ENCODE measurements around the gene SGIP1.

The SGIP1 gene

GRCh38 chr1:66521721-66522365, 12.1 kb upstream of the SGIP1 start:
- DNase-seq, result no peak

GRCh38 chr1:66523562-66523961, 10.4 kb upstream of the SGIP1 start:
- no peak for DNase-seq

DNA sequence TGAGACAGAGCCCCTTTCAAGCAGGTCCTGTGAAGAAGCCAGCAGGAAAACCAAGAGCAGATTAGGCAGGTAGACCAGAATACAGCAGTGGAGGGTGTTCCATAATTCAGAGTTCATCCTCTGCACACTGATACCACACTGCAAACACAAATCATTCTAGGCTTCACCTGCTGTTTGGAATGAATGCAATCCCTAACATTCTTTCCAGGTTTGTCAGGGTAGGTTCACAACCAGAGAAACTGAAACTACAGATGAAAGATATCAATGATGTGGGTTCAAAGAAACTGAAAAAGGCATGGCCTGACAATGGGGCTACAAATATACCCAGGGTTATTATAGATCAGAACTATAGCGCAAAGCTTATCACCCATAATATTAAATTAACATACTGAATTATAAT, 8.9 kb upstream of the SGIP1 start:
- DNase-seq, result no peak

DNA sequence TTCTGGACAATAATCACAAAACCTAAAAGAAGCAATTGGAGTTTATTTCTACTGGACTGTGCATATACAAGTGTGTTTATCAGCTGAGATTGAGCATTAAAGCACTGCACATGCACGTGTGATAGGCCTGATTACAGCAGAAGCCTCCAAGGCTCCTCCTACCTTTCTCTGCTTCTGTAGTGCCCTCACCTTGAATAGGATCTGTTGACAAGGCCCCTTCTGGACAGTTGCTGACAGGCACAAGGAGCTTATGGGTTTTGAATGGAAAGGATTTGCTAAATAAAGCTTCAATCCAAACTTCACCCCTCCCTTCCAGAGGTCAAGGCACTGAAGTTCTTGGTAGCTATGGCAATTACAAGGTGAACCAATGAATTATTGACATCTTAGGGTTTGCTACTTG, 7.9 kb upstream of the SGIP1 start:
- DNase-seq, result no peak

DNA sequence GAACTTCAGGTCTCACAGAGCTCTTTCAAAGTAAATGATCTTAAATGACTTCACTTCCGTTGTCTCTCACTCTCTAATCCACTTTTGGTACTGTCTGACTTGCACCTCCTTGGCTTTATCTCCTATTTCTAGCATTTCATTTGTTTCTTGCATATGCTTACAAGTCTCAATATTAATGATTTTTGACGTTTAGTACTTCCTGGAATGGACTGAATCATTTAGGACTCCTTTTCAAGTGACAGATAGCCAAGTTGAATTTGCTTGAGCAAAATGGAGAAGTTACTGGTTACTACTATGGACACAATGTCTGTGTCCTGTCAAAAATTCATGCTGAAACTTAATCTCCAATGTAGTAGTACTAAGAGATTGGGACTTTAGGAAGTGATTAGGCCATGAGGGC, 7.0 kb upstream of the SGIP1 start:
- no peak for DNase-seq

DNA sequence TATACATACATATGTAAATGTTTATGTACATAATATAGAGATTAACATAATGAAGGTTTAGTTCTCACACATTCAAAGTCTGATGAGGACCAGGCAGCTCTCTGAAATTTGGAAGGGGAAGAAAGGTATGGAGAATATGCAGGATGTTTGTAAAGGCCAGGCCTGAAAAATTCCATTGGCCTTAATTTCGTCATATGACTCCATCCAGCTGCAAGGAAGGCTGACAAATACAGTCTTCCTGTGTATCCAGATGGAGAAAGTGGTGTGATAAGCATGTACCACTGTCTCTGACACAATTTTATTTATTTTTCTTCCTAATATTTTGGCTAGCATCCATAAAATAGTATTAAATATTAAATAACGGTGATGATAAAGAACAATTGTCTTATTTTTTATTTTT, 6.3 kb upstream of the SGIP1 start:
- DNase-seq, result no peak

DNA sequence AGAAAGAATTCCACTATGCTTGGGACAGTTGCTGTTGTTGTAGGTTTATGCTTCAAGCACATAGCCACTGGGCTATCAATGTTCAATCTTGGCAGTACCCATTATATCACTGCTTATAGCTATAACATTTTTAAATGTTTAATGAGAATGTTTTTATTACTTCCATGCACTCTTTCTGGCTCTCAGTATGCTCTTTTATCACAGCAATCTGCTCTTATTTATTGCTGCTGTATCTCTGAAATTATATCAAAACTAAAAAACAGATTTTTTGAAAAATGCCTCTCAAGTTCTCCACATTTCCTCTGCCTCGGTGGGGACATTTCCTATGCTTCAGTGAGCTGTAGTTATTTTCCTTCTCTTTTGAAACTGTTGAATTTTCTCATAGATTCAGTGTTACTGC, 5.4 kb upstream of the SGIP1 start:
- DNase-seq, result no peak

GRCh38 chr1:66532214-66532613, 1.7 kb upstream of the SGIP1 start:
- DNase-seq, result no peak

- DNase-seq, result no peak
Measured at GRCh38 chr1:66532798-66533783, 862 bp upstream of the SGIP1 start.

GRCh38 chr1:66535061-66535460, 1.1 kb downstream of the SGIP1 start:
- DNase-seq, result no peak

- no peak for DNase-seq
Measured at GRCh38 chr1:66535853-66536252, 1.9 kb downstream of the SGIP1 start.

DNA sequence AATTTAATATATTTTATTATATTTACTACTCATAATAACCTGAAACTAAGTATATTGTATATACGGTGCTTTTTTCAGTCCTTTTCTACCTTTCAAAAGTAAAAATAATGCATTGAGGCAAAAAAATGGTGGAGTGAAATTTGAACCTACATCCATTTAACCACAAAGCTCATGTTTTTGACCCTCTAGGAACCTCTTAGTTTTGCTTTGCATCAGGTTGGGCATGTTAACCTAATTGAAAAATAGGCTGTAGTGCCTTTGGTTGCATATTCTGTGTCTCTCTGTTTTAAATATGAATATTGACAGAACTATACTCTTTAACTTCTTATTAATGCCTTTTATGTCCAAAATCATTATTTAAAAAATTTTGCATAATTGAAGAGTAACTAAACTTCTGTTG, 3.8 kb downstream of the SGIP1 start:
- no peak for DNase-seq

DNA sequence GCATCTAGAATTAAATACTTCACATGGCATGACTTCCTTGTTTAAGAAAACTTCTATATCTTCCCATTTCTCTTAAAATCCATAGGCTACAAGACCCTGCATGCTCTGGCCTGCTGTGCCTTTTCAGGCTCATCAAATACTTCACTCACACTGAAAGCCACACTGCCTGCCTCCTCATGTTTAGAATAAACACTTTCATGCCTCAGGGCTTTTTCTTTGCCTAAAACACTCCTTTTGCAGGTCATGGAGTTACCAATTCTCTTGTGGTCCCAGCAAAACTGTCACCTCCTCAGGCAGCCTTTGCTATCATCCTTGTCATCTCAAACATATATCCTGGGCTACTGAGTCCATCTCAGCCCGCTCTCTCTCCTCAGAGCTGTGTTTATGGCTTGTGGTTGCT, 5.5 kb downstream of the SGIP1 start:
- no peak for DNase-seq

GRCh38 chr1:66540434-66541032, 6.6 kb downstream of the SGIP1 start:
- DNase-seq, result no peak

DNA sequence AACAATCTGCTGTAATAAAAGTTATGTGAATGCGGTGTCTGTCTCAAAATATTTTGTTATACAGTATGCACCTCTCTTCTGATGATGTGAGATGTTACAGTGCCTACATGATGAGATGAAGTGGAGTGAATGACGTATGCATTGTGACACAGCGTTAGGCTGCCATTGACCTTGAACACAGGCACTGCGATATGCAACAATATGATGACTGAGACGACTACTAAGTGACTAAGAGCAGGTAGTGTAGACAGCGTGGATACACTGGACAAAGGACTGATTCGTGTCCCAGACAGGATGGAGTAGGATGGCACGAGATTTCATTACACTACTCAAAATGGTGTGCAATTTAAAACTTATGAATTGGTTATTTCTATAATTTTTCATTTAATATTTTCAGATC, 8.4 kb downstream of the SGIP1 start:
- DNase-seq, result no peak

GRCh38 chr1:66542811-66543767, 9.1 kb downstream of the SGIP1 start:
- DNase-seq, result no peak

GRCh38 chr1:66546047-66546810, 12.3 kb downstream of the SGIP1 start:
- peak; percentile 89 for DNase-seq

DNA sequence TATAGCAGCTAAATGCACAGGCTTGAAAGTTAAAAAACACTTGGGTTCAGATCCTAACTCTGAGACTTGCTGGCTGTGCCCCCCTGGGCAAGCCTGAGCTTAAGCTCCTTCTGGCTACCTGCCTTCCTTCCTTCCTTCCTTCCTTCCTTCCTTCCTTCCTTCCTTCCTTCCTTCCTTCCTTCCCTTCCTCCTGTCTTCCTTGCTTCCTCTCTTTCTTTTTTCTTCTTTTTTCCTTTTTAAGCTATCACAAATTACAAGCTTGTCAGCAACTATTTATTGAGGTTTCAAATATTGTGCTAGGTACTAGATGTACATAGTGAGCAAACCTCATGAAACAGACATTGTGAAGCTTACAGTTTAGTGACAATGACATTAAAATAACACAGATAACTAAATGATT, 15.1 kb downstream of the SGIP1 start:
- DNase-seq, result no peak

DNA sequence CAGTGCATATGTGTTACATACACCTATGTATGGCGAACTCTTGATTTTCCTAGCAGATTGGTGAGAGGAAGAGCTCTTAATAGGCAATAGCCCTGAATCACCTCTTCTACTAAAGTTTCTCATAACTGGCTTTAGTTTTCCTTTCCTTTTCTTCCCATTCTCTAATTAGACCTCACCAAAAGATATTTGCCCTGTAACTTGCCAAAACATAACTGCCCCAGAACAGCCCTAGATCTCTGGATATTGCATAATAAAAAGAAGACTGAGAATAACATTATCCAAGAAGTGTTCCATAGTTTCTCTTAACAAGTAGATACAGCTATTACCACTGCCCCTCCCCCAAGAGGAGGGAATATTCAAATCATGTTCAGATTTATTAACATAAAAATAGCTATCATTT, 16.3 kb downstream of the SGIP1 start:
- no peak for DNase-seq

GRCh38 chr1:66552287-66552686, 18.3 kb downstream of the SGIP1 start:
- DNase-seq, result no peak

GRCh38 chr1:66552829-66553228, 18.9 kb downstream of the SGIP1 start:
- DNase-seq, result peak; percentile 81

DNA sequence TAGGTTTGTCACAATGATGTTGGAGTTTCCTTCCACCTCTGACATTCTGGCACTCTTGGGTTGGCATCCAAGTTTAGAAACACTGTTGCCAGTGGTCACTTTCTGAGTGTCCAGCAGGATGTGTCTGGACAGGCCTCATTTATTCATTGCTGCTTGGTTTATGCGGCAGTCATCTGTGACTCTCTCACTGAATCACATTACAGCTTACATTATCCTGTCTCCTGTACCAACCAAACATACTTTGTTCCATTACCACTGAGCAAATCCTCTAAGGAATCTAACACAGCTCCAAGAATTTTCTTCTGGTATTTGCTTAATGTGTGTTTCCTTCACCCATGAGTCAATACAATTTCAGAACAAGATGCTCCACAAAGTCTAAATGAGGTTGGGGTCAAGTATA, 19.9 kb downstream of the SGIP1 start:
- no peak for DNase-seq
